Activated CD8-positive, alpha-beta memory T cell treated with anti-CD3 and anti-CD28 coated beads, Interleukin-2, amount 50 U/mL, for 1 hour (primary cell): ENCODE results near the gene TCF4.
A peak's percentile ranks its signal among the peaks of the same experiment; 100 is the strongest.

Experiments used
- DNase-seq: peaks from one replicate; pipeline ENCODE4 v3.0.0-alpha.2; 2020; ENCODE audit errors: extremely low read depth

Gene TCF4

GRCh38 chr18:55588111-55588869 is at the start of gene TCF4:
Gene TCF4 (minus strand): TSS chr18:55588192. CDS start chr18:55587116, 1,076 bp downstream.
- DNase-seq = no peak

- DNase-seq = no peak
Observed at GRCh38 chr18:55637204-55637603, 49.2 kb upstream of the TCF4 start.

- no peak for DNase-seq
Observed at GRCh38 chr18:55635439-55635838, 47.4 kb upstream of the TCF4 start.

GRCh38 chr18:55634545-55634944 is 46.6 kb upstream of the TCF4 start:
- no peak for DNase-seq

GRCh38 chr18:55633032-55633431 is 45.0 kb upstream of the TCF4 start:
- no peak for DNase-seq

GRCh38 chr18:55629133-55629532 is 41.1 kb upstream of the TCF4 start:
- DNase-seq = no peak

GRCh38 chr18:55627007-55627406 is 39.0 kb upstream of the TCF4 start:
- no peak for DNase-seq

GRCh38 chr18:55625901-55626300 is 37.9 kb upstream of the TCF4 start:
- no peak for DNase-seq

- DNase-seq = no peak
Observed at GRCh38 chr18:55623626-55624025, 35.6 kb upstream of the TCF4 start.

- DNase-seq = no peak
Observed at GRCh38 chr18:55610506-55610905, 22.5 kb upstream of the TCF4 start.

- DNase-seq = no peak
Observed at GRCh38 chr18:55609160-55609825, 21.3 kb upstream of the TCF4 start.

- DNase-seq = no peak
Observed at GRCh38 chr18:55608497-55608896, 20.5 kb upstream of the TCF4 start.

- DNase-seq = no peak
Observed at GRCh38 chr18:55607773-55608172, 19.8 kb upstream of the TCF4 start.

- DNase-seq = no peak
Observed at GRCh38 chr18:55605733-55606338, 17.8 kb upstream of the TCF4 start.

GRCh38 chr18:55603775-55604174 is 15.8 kb upstream of the TCF4 start:
- DNase-seq = no peak

GRCh38 chr18:55593888-55594287 is 5.9 kb upstream of the TCF4 start:
- DNase-seq = no peak

GRCh38 chr18:55592572-55592971 is 4.6 kb upstream of the TCF4 start:
- no peak for DNase-seq

GRCh38 chr18:55592106-55592505 is 4.1 kb upstream of the TCF4 start:
- DNase-seq = no peak

- peak; percentile 28 for DNase-seq
Observed at GRCh38 chr18:55589625-55590291, 1.8 kb upstream of the TCF4 start.

- no peak for DNase-seq
Observed at GRCh38 chr18:55588870-55589595, 1.0 kb upstream of the TCF4 start.

- no peak for DNase-seq
Observed at GRCh38 chr18:55587418-55588110, 428 bp downstream of the TCF4 start.
